Stimulated activated naive CD8-positive, alpha-beta T cell treated with anti-CD3 and anti-CD28 coated beads, Interleukin-15, Interleukin-2, amounts not matched to agents 100 U/mL and 50 U/mL, for 24 hours (primary cell): Measurements from ENCODE around the gene CMAS.
"Not testable (repeated sequence)": the region's sequence is repeated elsewhere in the genome, so short reads cannot be mapped to it uniquely, and the experiment has no call there.

ENCODE experiments used
- ATAC-seq: fragments of 150-1000 bp; cut with Tn5 transposase; one replicate; pipeline ENCODE4 v1.10.0; 2021
- DNase-seq: peaks from one replicate; pipeline ENCODE4 v3.0.0; 2021

Gene CMAS

GRCh38 chr12:22046090-22046967 lies at the start of gene CMAS:
CMAS (plus strand) TSS chr12:22046218; CDS start chr12:22046304, 86 bp downstream.
- ATAC-seq (peak; percentile 88), DNase-seq (peak; percentile 87)

GRCh38 chr12:21998295-21998694 lies 47.7 kb upstream of the CMAS start:
- ATAC-seq (no peak), DNase-seq (no peak)

GRCh38 chr12:21998782-21999181 lies 47.2 kb upstream of the CMAS start:
- no peak for ATAC-seq

GRCh38 chr12:22002430-22002829 lies 43.6 kb upstream of the CMAS start:
- ATAC-seq (no peak), DNase-seq (no peak)

More at GRCh38 chr12:21998782-21999181, 47.2 kb upstream of the CMAS start:
- DNase-seq, result no peak

- not testable (repeated sequence) for ATAC-seq, DNase-seq
Measured at GRCh38 chr12:22007794-22008193, 38.2 kb upstream of the CMAS start.

GRCh38 chr12:22008196-22008595 lies 37.8 kb upstream of the CMAS start:
- DNase-seq, result no peak

GRCh38 chr12:22014041-22014782 lies 31.8 kb upstream of the CMAS start:
- no peak for DNase-seq
- ATAC-seq, result no peak

More at GRCh38 chr12:22008196-22008595, 37.8 kb upstream of the CMAS start:
- no peak for ATAC-seq

- ATAC-seq (no peak), DNase-seq (no peak)
Measured at GRCh38 chr12:22014783-22015144, 31.3 kb upstream of the CMAS start.

- DNase-seq, result no peak
- peak; percentile 40 for ATAC-seq
Measured at GRCh38 chr12:22016982-22017381, 29.0 kb upstream of the CMAS start.

GRCh38 chr12:22018860-22019259 lies 27.2 kb upstream of the CMAS start:
- ATAC-seq (no peak), DNase-seq (no peak)

- not testable (repeated sequence) for DNase-seq, ATAC-seq
Measured at GRCh38 chr12:22023489-22023888, 22.5 kb upstream of the CMAS start.

- ATAC-seq (no peak), DNase-seq (no peak)
Measured at GRCh38 chr12:22029491-22029890, 16.5 kb upstream of the CMAS start.

- DNase-seq (no peak), ATAC-seq (no peak)
Measured at GRCh38 chr12:22029991-22030390, 16.0 kb upstream of the CMAS start.

GRCh38 chr12:22032732-22033131 lies 13.3 kb upstream of the CMAS start:
- no peak for ATAC-seq

GRCh38 chr12:22034709-22035506 lies 11.1 kb upstream of the CMAS start:
- DNase-seq (no peak), ATAC-seq (no peak)

More at GRCh38 chr12:22032732-22033131, 13.3 kb upstream of the CMAS start:
- DNase-seq, result no peak

GRCh38 chr12:22037947-22038346 lies 8.1 kb upstream of the CMAS start:
- no peak for ATAC-seq
- DNase-seq, result no peak

GRCh38 chr12:22038734-22039133 lies 7.3 kb upstream of the CMAS start:
- ATAC-seq, result no peak
- no peak for DNase-seq

- ATAC-seq, result no peak
- DNase-seq, result no peak
Measured at GRCh38 chr12:22039361-22039760, 6.7 kb upstream of the CMAS start.

GRCh38 chr12:22042976-22043669 lies 2.9 kb upstream of the CMAS start:
- no peak for DNase-seq
- no peak for ATAC-seq

- ATAC-seq, result no peak
Measured at GRCh38 chr12:22043943-22044342, 2.1 kb upstream of the CMAS start.

GRCh38 chr12:22044391-22044790 lies 1.6 kb upstream of the CMAS start:
- ATAC-seq (no peak), DNase-seq (no peak)

More at GRCh38 chr12:22043943-22044342, 2.1 kb upstream of the CMAS start:
- no peak for DNase-seq

- ATAC-seq, result no peak
- no peak for DNase-seq
Measured at GRCh38 chr12:22046968-22047390, 961 bp downstream of the CMAS start.
